Neural cell (in vitro differentiated cells): ENCODE data around the gene INF2. TPM values are rescaled to one million over a fixed set of nuclear protein-coding genes. Genes with fewer than 3 reads are reported as not detected.

Source experiments
- H2AFZ ChIP-seq: fragments of 200-600, 300-800 bp; sonication (generic), shearing (Covaris generic); 2 replicates; pipeline ENCODE4 v1.6.0; 2014; ENCODE audit warnings: low read depth, mild to moderate bottlenecking, antibody characterized with exemption, low read length, moderate library complexity
- H3F3A ChIP-seq: fragments of 200-600 bp; shearing (Covaris generic); 2 replicates; pipeline ENCODE4 v1.6.1; 2016; ENCODE audit warnings: mild to moderate bottlenecking, moderate library complexity, mixed read lengths, antibody characterized with exemption, low read length; ENCODE audit not compliant: insufficient read depth, poor library complexity, severe bottlenecking
- H3K27ac ChIP-seq: fragments of 200-600, 300-800 bp; sonication (generic), shearing (Covaris generic); 2 replicates; pipeline ENCODE4 v1.5.1; 2014; ENCODE audit warnings: mild to moderate bottlenecking, low read length, moderate library complexity
- H3K27me3 ChIP-seq: fragments of 300-800, 200-600 bp; sonication (generic), shearing (Covaris generic); 2 replicates; pipeline ENCODE4 v1.6.0; 2014; ENCODE audit warnings: mild to moderate bottlenecking, low read depth, low read length, moderate library complexity; ENCODE audit not compliant: insufficient read depth
- H3K36me3 ChIP-seq: fragments of 300-800, 200-600 bp; sonication (generic), shearing (Covaris generic); 2 replicates; pipeline ENCODE4 v1.5.1; 2014; ENCODE audit warnings: mild to moderate bottlenecking, antibody characterized with exemption, low read length, moderate library complexity; ENCODE audit not compliant: insufficient read depth
- H3K4me2 ChIP-seq: fragments of 300-800, 200-600 bp; sonication (generic), shearing (Covaris generic); 2 replicates; pipeline ENCODE4 v1.6.0; 2014; ENCODE audit warnings: mild to moderate bottlenecking, low read length
- H3K4me3 ChIP-seq: fragments of 300-800, 200-600 bp; sonication (generic), shearing (Covaris generic); 2 replicates; pipeline ENCODE4 v1.5.1; 2014; ENCODE audit warnings: mild to moderate bottlenecking, low read length, moderate library complexity
- H3K79me2 ChIP-seq: fragments of 200-600 bp; shearing (Covaris generic); replicated peaks from 2 replicates; pipeline ENCODE4 v1.6.0; 2014; ENCODE audit warnings: mild to moderate bottlenecking, low read length, moderate library complexity; ENCODE audit not compliant: insufficient read depth
- H3K9ac ChIP-seq: fragments of 300-800, 200-600 bp; sonication (generic), shearing (Covaris generic); 2 replicates; pipeline ENCODE4 v1.6.1; 2016; ENCODE audit warnings: mild to moderate bottlenecking, low read length, mixed read lengths
- H3K9me2 ChIP-seq: fragments of 200-600 bp; shearing (Covaris generic); 2 replicates; pipeline ENCODE4 v1.6.1; 2016; ENCODE audit warnings: mild to moderate bottlenecking, low read length, mixed read lengths; ENCODE audit not compliant: insufficient read depth
- H3K9me3 ChIP-seq: fragments of 200-600, 300-800 bp; sonication (generic), shearing (Covaris generic); 2 replicates; pipeline ENCODE4 v1.6.1; 2016; ENCODE audit warnings: mild to moderate bottlenecking, mixed run types, low read length, moderate library complexity, mixed read lengths
- H4K20me1 ChIP-seq: fragments of 200-600 bp; shearing (Covaris generic); 2 replicates; pipeline ENCODE4 v1.6.1; 2016; ENCODE audit warnings: mild to moderate bottlenecking, mixed run types; ENCODE audit not compliant: insufficient read depth
- EP300 ChIP-seq: fragments of 450-650 bp; conservative IDR thresholded peaks from 2 replicates; pipeline ENCODE4 v1.6.1; 2014; ENCODE audit warnings: antibody characterized with exemption, mild to moderate bottlenecking, moderate library complexity; ENCODE audit not compliant: poor library complexity, severe bottlenecking
- EZH2 ChIP-seq: fragments of 200-600, 300-800 bp; shearing (Covaris generic), sonication (generic); IDR thresholded peaks from 2 replicates; pipeline ENCODE4 v1.6.1; 2014; ENCODE audit warnings: antibody characterized with exemption, low read length, borderline replicate concordance, mild to moderate bottlenecking; ENCODE audit not compliant: insufficient read depth, poor library complexity, severe bottlenecking
- MXI1 ChIP-seq: fragments of 450-650 bp; conservative IDR thresholded peaks from 2 replicates; pipeline ENCODE4 v1.6.1; 2014; ENCODE audit warnings: antibody characterized with exemption, mild to moderate bottlenecking; ENCODE audit not compliant: poor library complexity, severe bottlenecking
- POLR2AphosphoS5 ChIP-seq: IDR thresholded peaks from 2 replicates; pipeline ENCODE4 v1.6.1; 2012
- RAD21 ChIP-seq: fragments of 450-650 bp; conservative IDR thresholded peaks from 2 replicates; pipeline ENCODE4 v1.6.1; 2014; ENCODE audit warnings: antibody characterized with exemption, mild to moderate bottlenecking, moderate library complexity
- REST ChIP-seq: IDR thresholded peaks from 2 replicates; pipeline ENCODE4 v1.6.1; 2012; ENCODE audit warnings: borderline replicate concordance
- SMC3 ChIP-seq: fragments of 450-650 bp; conservative IDR thresholded peaks from 2 replicates; pipeline ENCODE4 v1.6.1; 2014; ENCODE audit warnings: antibody characterized with exemption, mild to moderate bottlenecking, moderate library complexity; ENCODE audit not compliant: poor library complexity
- TAF1 ChIP-seq: IDR thresholded peaks from 2 replicates; pipeline ENCODE4 v1.6.1; 2012; ENCODE audit warnings: low read depth
- polyA plus RNA-seq: library from polyadenylated mRNA; depleted of rRNA; stranded (reverse); fragments of >200 nt; gene quantifications from 2 replicates; pipeline ENCODE4 v1.2.3, GENCODE V29; 2014
- TF ChIP-seq, protein P1 (sequence below): fragments of 450-650 bp; IDR thresholded peaks from 2 replicates; pipeline ENCODE4 v1.5.1; 2014; ENCODE audit warnings: antibody characterized with exemption, mild to moderate bottlenecking, moderate library complexity; ENCODE audit not compliant: poor library complexity, severe bottlenecking

INF2 gene
- polyA plus RNA-seq, 1 donor from 2014 or later, result 0.02 TPM

DNA sequence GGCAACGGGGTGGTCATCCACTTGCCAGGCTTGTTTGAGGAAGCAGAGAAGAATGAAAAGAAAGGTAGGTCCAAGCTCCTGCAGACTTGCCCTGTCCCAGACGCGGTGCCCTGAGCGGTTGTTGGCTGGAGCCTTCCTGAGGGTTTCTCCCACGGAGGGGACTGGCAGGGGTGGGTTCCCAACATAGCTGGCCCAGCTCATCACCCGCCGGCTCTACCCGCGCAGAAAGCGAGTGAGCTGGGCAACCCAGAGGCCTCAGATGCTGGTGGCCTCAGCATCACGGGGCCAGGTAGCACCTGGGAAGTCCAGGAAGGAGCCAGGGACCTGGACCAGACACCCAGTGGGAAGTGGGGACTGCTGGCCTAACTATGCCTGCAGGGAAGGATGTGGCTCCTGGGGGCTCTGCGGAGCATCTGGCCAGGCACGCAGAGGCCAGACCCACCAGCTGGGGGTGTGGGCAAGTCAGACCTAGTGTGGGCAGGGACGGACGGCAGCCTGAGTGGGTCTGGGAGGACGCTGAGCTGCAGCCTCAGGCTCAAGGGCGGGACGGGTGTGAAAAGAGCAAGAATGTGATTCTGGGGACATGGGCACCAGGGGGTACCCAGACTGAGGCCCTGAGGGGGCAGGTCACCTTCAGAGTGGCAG is 49.1 kb downstream of the INF2 start:
- no peaks in the 10 kb centered on the region for H3K36me3 ChIP-seq
- H3K79me2 ChIP-seq, result no peaks in the 10 kb centered on the region
- H3K4me3 ChIP-seq, result no peak overlapping the region
- no peaks in the 10 kb centered on the region for H3K9me3 ChIP-seq
- no peaks in the 10 kb centered on the region for H3K27me3 ChIP-seq
- H3K4me2 ChIP-seq, result no peak overlapping the region
- no peaks in the 10 kb centered on the region for H3F3A ChIP-seq
- no peak overlapping the region for H2AFZ ChIP-seq
- H4K20me1 ChIP-seq, result no peaks in the 10 kb centered on the region
- TF ChIP-seq MXI1, result no peak
- no peak for TF ChIP-seq REST
- no peak for TF ChIP-seq SMC3
- TF ChIP-seq RAD21, result no peak
- no peak for TF ChIP-seq POLR2AphosphoS5
- H3K27ac ChIP-seq, result no peak overlapping the region
- H3K9ac ChIP-seq, result no peak overlapping the region
- H3K9me2 ChIP-seq, result no peaks in the 10 kb centered on the region

GRCh38 chr14:104739026-104739425 is 49.6 kb downstream of the INF2 start:
- no peak overlapping the region for H3K4me3 ChIP-seq
- H3K27me3 ChIP-seq, result no peaks in the 10 kb centered on the region
- no peak overlapping the region for H2AFZ ChIP-seq
- no peaks in the 10 kb centered on the region for H4K20me1 ChIP-seq
- H3K79me2 ChIP-seq, result no peaks in the 10 kb centered on the region
- no peak overlapping the region for H3K9ac ChIP-seq
- no peaks in the 10 kb centered on the region for H3K36me3 ChIP-seq
- H3K27ac ChIP-seq, result no peak overlapping the region
- no peaks in the 10 kb centered on the region for H3K9me2 ChIP-seq
- H3K9me3 ChIP-seq, result no peaks in the 10 kb centered on the region
- H3F3A ChIP-seq, result no peaks in the 10 kb centered on the region
- TF ChIP-seq, protein P1, sequence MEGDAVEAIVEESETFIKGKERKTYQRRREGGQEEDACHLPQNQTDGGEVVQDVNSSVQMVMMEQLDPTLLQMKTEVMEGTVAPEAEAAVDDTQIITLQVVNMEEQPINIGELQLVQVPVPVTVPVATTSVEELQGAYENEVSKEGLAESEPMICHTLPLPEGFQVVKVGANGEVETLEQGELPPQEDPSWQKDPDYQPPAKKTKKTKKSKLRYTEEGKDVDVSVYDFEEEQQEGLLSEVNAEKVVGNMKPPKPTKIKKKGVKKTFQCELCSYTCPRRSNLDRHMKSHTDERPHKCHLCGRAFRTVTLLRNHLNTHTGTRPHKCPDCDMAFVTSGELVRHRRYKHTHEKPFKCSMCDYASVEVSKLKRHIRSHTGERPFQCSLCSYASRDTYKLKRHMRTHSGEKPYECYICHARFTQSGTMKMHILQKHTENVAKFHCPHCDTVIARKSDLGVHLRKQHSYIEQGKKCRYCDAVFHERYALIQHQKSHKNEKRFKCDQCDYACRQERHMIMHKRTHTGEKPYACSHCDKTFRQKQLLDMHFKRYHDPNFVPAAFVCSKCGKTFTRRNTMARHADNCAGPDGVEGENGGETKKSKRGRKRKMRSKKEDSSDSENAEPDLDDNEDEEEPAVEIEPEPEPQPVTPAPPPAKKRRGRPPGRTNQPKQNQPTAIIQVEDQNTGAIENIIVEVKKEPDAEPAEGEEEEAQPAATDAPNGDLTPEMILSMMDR, result no peak
- TF ChIP-seq EP300 (no peak), RAD21 (no peak), MXI1 (no peak), REST (no peak), SMC3 (no peak), EZH2 (no peak), TAF1 (no peak), POLR2AphosphoS5 (no peak)
- no peak overlapping the region for H3K4me2 ChIP-seq
